LNCaP clone FGC (cell line): ENCODE measurements around the gene LARGE1.

ENCODE experiments used
- DNase-seq: peaks from one replicate; pipeline ENCODE4 v3.0.0-alpha.2; 2011; ENCODE audit warnings: low read depth
- H3K4me3 ChIP-seq: 2 replicates; pipeline ENCODE4 v1.5.1; 2011; ENCODE audit warnings: mild to moderate bottlenecking, low read depth, low read length, control low read depth
- CTCF ChIP-seq: IDR thresholded peaks from 2 replicates; pipeline ENCODE4 v1.5.1; 2012; ENCODE audit warnings: mild to moderate bottlenecking; ENCODE audit not compliant: control insufficient read depth, insufficient read depth; ENCODE audit errors: extremely low read depth

The LARGE1 gene

GRCh38 chr22:33831207-33831606 lies 89.1 kb downstream of the LARGE1 start:
- TF ChIP-seq CTCF, result no peak
- H3K4me3 ChIP-seq, result no peak overlapping the region
- DNase-seq, result no peak

- TF ChIP-seq CTCF, result no peak
- no peak overlapping the region for H3K4me3 ChIP-seq
- no peak for DNase-seq
Observed at GRCh38 chr22:33829546-33830280, 90.6 kb downstream of the LARGE1 start.

- no peak for TF ChIP-seq CTCF
- H3K4me3 ChIP-seq, result no peak overlapping the region
- no peak for DNase-seq
Observed at GRCh38 chr22:33828302-33828701, 92.0 kb downstream of the LARGE1 start.

GRCh38 chr22:33825761-33826160 lies 94.5 kb downstream of the LARGE1 start:
- no peak for TF ChIP-seq CTCF
- H3K4me3 ChIP-seq, result no peak overlapping the region
- no peak for DNase-seq

GRCh38 chr22:33823552-33823951 lies 96.7 kb downstream of the LARGE1 start:
- no peak overlapping the region for H3K4me3 ChIP-seq
- TF ChIP-seq CTCF, result no peak
- no peak for DNase-seq

GRCh38 chr22:33821290-33821689 lies 99.0 kb downstream of the LARGE1 start:
- no peak overlapping the region for H3K4me3 ChIP-seq
- DNase-seq, result no peak
- no peak for TF ChIP-seq CTCF

GRCh38 chr22:33819743-33820142 lies 100.5 kb downstream of the LARGE1 start:
- no peak for TF ChIP-seq CTCF
- DNase-seq, result no peak
- H3K4me3 ChIP-seq, result no peak overlapping the region
